H9 (cell line): ENCODE measurements around the gene TMEM272. TPM values are rescaled to one million over a fixed set of nuclear protein-coding genes. Genes with fewer than 3 reads are reported as not detected.

Experiments used
- DNase-seq: peaks from one replicate; pipeline ENCODE4 v3.0.0-alpha.2; 2017
- H2AFZ ChIP-seq: one replicate; pipeline ENCODE4 v1.6.1; 2013; ENCODE audit warnings: mild to moderate bottlenecking, low read length, control low read depth, moderate library complexity
- H2AK5ac ChIP-seq: 2 replicates; pipeline ENCODE4 v1.6.1; 2013; ENCODE audit warnings: low read length, control low read depth, mixed read lengths; ENCODE audit not compliant: insufficient read length
- H2BK120ac ChIP-seq: one replicate; pipeline ENCODE4 v1.6.1; 2013; ENCODE audit warnings: low read depth, mild to moderate bottlenecking, low read length, control low read depth, inconsistent platforms; ENCODE audit not compliant: poor library complexity, severe bottlenecking
- H2BK12ac ChIP-seq: 2 replicates; pipeline ENCODE4 v1.6.1; 2013; ENCODE audit warnings: low read length, control low read depth, mixed read lengths, low read depth; ENCODE audit not compliant: insufficient read length
- H2BK15ac ChIP-seq: 2 replicates; pipeline ENCODE4 v1.6.1; 2013; ENCODE audit warnings: low read depth, low read length, control low read depth
- H2BK20ac ChIP-seq: one replicate; pipeline ENCODE4 v1.6.1; 2013; ENCODE audit warnings: low read depth, mild to moderate bottlenecking, low read length, control low read depth, inconsistent platforms; ENCODE audit not compliant: poor library complexity, severe bottlenecking
- H2BK5ac ChIP-seq: 2 replicates; pipeline ENCODE4 v1.6.1; 2013; ENCODE audit warnings: low read length, control low read depth, mixed read lengths; ENCODE audit not compliant: insufficient read length
- H3K14ac ChIP-seq: 2 replicates; pipeline ENCODE4 v1.6.1; 2013; ENCODE audit warnings: low read length, control low read depth; ENCODE audit not compliant: insufficient read depth
- H3K18ac ChIP-seq: 2 replicates; pipeline ENCODE4 v1.6.1; 2013; ENCODE audit warnings: low read depth, mild to moderate bottlenecking, mixed read lengths, low read length, control low read depth; ENCODE audit not compliant: insufficient read length
- H3K23ac ChIP-seq: 2 replicates; pipeline ENCODE4 v1.6.1; 2013; ENCODE audit warnings: low read length, control low read depth, mixed read lengths, low read depth; ENCODE audit not compliant: insufficient read length
- H3K23me2 ChIP-seq: 2 replicates; pipeline ENCODE4 v1.6.1; 2013; ENCODE audit warnings: low read depth, mild to moderate bottlenecking, mixed read lengths, low read length, control low read depth; ENCODE audit not compliant: insufficient read length, poor library complexity, severe bottlenecking
- H3K27ac ChIP-seq: 2 replicates; pipeline ENCODE4 v1.5.1; 2013; ENCODE audit warnings: low read length, control low read depth, mixed read lengths, low read depth; ENCODE audit not compliant: insufficient read length
- H3K27me3 ChIP-seq: 2 replicates; pipeline ENCODE4 v1.6.1; 2013; ENCODE audit warnings: low read length, control low read depth, inconsistent platforms; ENCODE audit not compliant: insufficient read depth
- H3K4ac ChIP-seq: 2 replicates; pipeline ENCODE4 v1.6.1; 2013; ENCODE audit warnings: low read depth, mild to moderate bottlenecking, control low read depth, inconsistent platforms, low read length, moderate library complexity
- H3K4me1 ChIP-seq: 2 replicates; pipeline ENCODE4 v1.6.1; 2013; ENCODE audit warnings: low read length, control low read depth, inconsistent platforms; ENCODE audit not compliant: insufficient read depth
- H3K4me2 ChIP-seq: 2 replicates; pipeline ENCODE4 v1.6.1; 2013; ENCODE audit warnings: low read length, control low read depth, mixed read lengths; ENCODE audit not compliant: insufficient read length, insufficient read depth
- H3K56ac ChIP-seq: 2 replicates; pipeline ENCODE4 v1.6.1; 2013; ENCODE audit warnings: low read depth, mild to moderate bottlenecking, mixed read lengths, low read length, control low read depth; ENCODE audit not compliant: insufficient read length
- H3K79me1 ChIP-seq: 2 replicates; pipeline ENCODE4 v1.6.1; 2013; ENCODE audit warnings: low read depth, mild to moderate bottlenecking, moderate library complexity, low read length, control low read depth, inconsistent platforms; ENCODE audit not compliant: insufficient read depth, poor library complexity, severe bottlenecking
- H3K79me2 ChIP-seq: 2 replicates; pipeline ENCODE4 v1.6.1; 2013; ENCODE audit warnings: low read length, control low read depth, inconsistent platforms; ENCODE audit not compliant: insufficient read depth
- H3K9ac ChIP-seq: 2 replicates; pipeline ENCODE4 v1.6.1; 2013; ENCODE audit warnings: low read length, control low read depth, mixed read lengths; ENCODE audit not compliant: insufficient read length; ENCODE audit errors: extremely low read depth
- H3K9me3 ChIP-seq: one replicate; pipeline ENCODE4 v1.6.1; 2013; ENCODE audit warnings: low read depth, low read length, inconsistent platforms; ENCODE audit not compliant: control insufficient read depth
- H3T11ph ChIP-seq: one replicate; pipeline ENCODE4 v1.6.1; 2013; ENCODE audit warnings: mild to moderate bottlenecking, low read length, control low read depth, inconsistent platforms
- H4K20me1 ChIP-seq: one replicate; pipeline ENCODE4 v1.6.1; 2013; ENCODE audit not compliant: control insufficient read depth, insufficient read length, insufficient read depth
- H4K5ac ChIP-seq: 2 replicates; pipeline ENCODE4 v1.6.1; 2013; ENCODE audit warnings: low read depth, mild to moderate bottlenecking, mixed read lengths, low read length, control low read depth; ENCODE audit not compliant: insufficient read length
- H4K8ac ChIP-seq: replicated peaks from 2 replicates; pipeline ENCODE4 v1.6.1; 2013; ENCODE audit warnings: low read length, control low read depth, mixed read lengths, low read depth; ENCODE audit not compliant: insufficient read length
- H4K91ac ChIP-seq: 2 replicates; pipeline ENCODE4 v1.6.1; 2013; ENCODE audit warnings: low read depth, mild to moderate bottlenecking, moderate library complexity, mixed read lengths, low read length, control low read depth; ENCODE audit not compliant: insufficient read length
- H3K27ac Mint-ChIP-seq, 3 experiments: 2 replicates in 2 of 3; 3 replicates in 1 of 3; pipeline ENCODE4 v1.8.0; 2020 to 2021; ENCODE audit warnings: mixed read lengths in 3 of 3, mild to moderate bottlenecking in 1 of 3, moderate library complexity in 1 of 3
- H3K27me3 Mint-ChIP-seq: 2 replicates; pipeline ENCODE4 v1.8.0; 2021; ENCODE audit warnings: low read depth, mild to moderate bottlenecking, moderate library complexity, mixed read lengths
- H3K36me3 Mint-ChIP-seq, 3 experiments: 2 replicates in 2 of 3; 3 replicates in 1 of 3; pipeline ENCODE4 v1.8.0; 2020 to 2021; ENCODE audit warnings: low read depth in 3 of 3, mixed read lengths in 3 of 3; ENCODE audit not compliant: insufficient read depth in 1 of 3
- H3K4me1 Mint-ChIP-seq, 2 experiments: 2 replicates each; pipeline ENCODE4 v1.8.0; 2020; ENCODE audit warnings: mixed read lengths in 2 of 2
- H3K4me3 Mint-ChIP-seq, 2 experiments: 2 replicates in 1 of 2; 3 replicates in 1 of 2; pipeline ENCODE4 v1.8.0; 2020 to 2021; ENCODE audit warnings: mild to moderate bottlenecking in 2 of 2, mixed read lengths in 2 of 2, moderate library complexity in 1 of 2
- H3K9me3 Mint-ChIP-seq, 2 experiments: 2 replicates in 1 of 2; 3 replicates in 1 of 2; pipeline ENCODE4 v1.8.0; 2020; ENCODE audit warnings: mild to moderate bottlenecking in 2 of 2, mixed read lengths in 2 of 2, moderate library complexity in 1 of 2
- WGBS: extraction: QIAGEN DNeasy Blood & Tissue Kit; methylation state at CpG from one replicate; pipeline ENCODE4 v1.1.7; 2013; ENCODE audit warnings: missing lambda C conversion rate, low lambda C conversion rate, mixed read lengths; ENCODE audit not compliant: insufficient read length; ENCODE audit errors: extremely low coverage; 5-methylcytosine and 5-hydroxymethylcytosine counted together
- total RNA-seq: library from RNA; stranded (reverse); gene quantifications from 2 replicates; pipeline ENCODE4 v1.2.1, GENCODE V29; 2021
- TF ChIP-seq, protein P1 (sequence below): fragments of 200-600 bp; sonication (generic); conservative IDR thresholded peaks from 3 replicates; pipeline ENCODE4 v1.8.0; 2021; ENCODE audit warnings: antibody characterized with exemption, mild to moderate bottlenecking

Gene TMEM272
- total RNA-seq, 1 experiment from 2014 or later: not detected

DNA sequence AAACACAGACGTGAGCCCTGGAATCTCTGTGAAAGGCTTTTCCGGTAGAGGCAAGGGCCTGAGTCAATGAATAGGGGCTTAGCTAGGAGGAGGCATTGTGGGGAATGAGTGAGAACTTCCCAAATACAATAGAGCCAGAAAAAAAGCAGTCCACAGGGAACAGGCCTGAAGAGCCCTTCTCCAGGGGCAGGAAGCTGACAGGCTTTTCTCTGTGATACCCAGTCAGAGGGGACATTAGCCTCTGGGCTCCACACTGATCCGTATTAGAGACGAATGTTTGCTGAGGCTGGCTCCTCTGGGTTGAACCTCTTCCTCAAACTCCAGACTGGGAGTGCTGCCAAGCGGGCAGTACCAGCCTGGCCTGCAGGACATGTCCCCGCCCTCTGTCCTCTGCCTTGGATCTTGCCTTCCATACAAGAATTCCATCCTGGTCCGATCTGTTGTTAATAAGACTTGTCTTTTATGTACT lies 43.3 kb downstream of the TMEM272 start:
- Histone ChIP-seq H2BK5ac (no peak overlapping the region), H3K23me2 (peaks cover 4% of the 10 kb centered on the region), H4K5ac (no peak overlapping the region), H3K14ac (no peak overlapping the region), H2BK15ac (no peak overlapping the region), H2BK12ac (no peak overlapping the region), H3K4me1 (peaks cover 3% of the 10 kb centered on the region; the same call in 1 of the 2 replicates), H3K27me3 (no peaks in the 10 kb centered on the region), H3K27ac (no peak overlapping the region), H2AK5ac (no peak overlapping the region), H3K79me1 (no peaks in the 10 kb centered on the region), H3T11ph (no peak overlapping the region), H3K18ac (no peak overlapping the region), H3K9ac (no peak overlapping the region), H3K9me3 (no peaks in the 10 kb centered on the region), H3K23ac (no peak overlapping the region), H2AFZ (no peak overlapping the region), H3K79me2 (no peaks in the 10 kb centered on the region), H4K20me1 (no peaks in the 10 kb centered on the region), H4K91ac (no peak overlapping the region), H3K4ac (no peak overlapping the region), H2BK120ac (no peak overlapping the region), H2BK20ac (no peak overlapping the region), H3K4me2 (no peak overlapping the region), H4K8ac (no peak overlapping the region), H3K56ac (no peak overlapping the region)
- Mint-ChIP-seq H3K27me3 (no peaks in the 10 kb centered on the region), H3K27ac (peak overlapping the region; percentile 46 to 91 (median 89); a peak in 5 of 7 replicates), H3K4me1 (peaks cover 57 to 69% of the 10 kb centered on the region in 2 experiments), H3K36me3 (peaks cover 0 to 2% (median 2%) of the 10 kb centered on the region in 3 experiments; a peak in 2 of 7 replicates), H3K9me3 (no peaks in the 10 kb centered on the region), H3K4me3 (peak overlapping the region in 1 of 2 experiments; percentile 89; a peak in 1 of 5 replicates)
- DNase-seq: no peak
- WGBS: no CpG with 5 or more reads among the region's 7 CpGs
- TF ChIP-seq, protein P1, sequence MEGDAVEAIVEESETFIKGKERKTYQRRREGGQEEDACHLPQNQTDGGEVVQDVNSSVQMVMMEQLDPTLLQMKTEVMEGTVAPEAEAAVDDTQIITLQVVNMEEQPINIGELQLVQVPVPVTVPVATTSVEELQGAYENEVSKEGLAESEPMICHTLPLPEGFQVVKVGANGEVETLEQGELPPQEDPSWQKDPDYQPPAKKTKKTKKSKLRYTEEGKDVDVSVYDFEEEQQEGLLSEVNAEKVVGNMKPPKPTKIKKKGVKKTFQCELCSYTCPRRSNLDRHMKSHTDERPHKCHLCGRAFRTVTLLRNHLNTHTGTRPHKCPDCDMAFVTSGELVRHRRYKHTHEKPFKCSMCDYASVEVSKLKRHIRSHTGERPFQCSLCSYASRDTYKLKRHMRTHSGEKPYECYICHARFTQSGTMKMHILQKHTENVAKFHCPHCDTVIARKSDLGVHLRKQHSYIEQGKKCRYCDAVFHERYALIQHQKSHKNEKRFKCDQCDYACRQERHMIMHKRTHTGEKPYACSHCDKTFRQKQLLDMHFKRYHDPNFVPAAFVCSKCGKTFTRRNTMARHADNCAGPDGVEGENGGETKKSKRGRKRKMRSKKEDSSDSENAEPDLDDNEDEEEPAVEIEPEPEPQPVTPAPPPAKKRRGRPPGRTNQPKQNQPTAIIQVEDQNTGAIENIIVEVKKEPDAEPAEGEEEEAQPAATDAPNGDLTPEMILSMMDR: no peak
